Keratinocyte (primary cell): ENCODE measurements around the gene SH2D3C. TPM values are rescaled to one million over a fixed set of nuclear protein-coding genes. Genes with fewer than 3 reads are reported as not detected.

ENCODE experiments used
- DNase-seq: peaks from one replicate; pipeline ENCODE4 v3.0.0-alpha.2; 2011; ENCODE audit warnings: low read depth, missing footprints, low spot score
- FAIRE-seq: peaks from 2 replicates; lab custom pipeline; 2011; peaks lifted over from hg19 to GRCh38; lab: Jason Lieb, UNC
- H2AFZ ChIP-seq: 2 replicates; pipeline ENCODE4 v1.6.0; 2012; ENCODE audit warnings: low read length, control low read depth, inconsistent platforms; ENCODE audit not compliant: control insufficient read depth
- H3K27ac ChIP-seq: 2 replicates; pipeline ENCODE4 v1.5.1; 2011; ENCODE audit warnings: low read length; ENCODE audit not compliant: control insufficient read depth, insufficient read depth
- H3K27me3 ChIP-seq: 3 replicates; pipeline ENCODE4 v1.6.0; 2011; ENCODE audit warnings: low read length; ENCODE audit not compliant: control insufficient read depth, insufficient read depth; ENCODE audit errors: extremely low read depth
- H3K36me3 ChIP-seq, 2 experiments: 2 replicates in 1 of 2; 3 replicates in 1 of 2; pipeline ENCODE4 v1.5.1; 2011; ENCODE audit warnings: low read length in 2 of 2, mild to moderate bottlenecking in 1 of 2; ENCODE audit not compliant: control insufficient read depth in 2 of 2, insufficient read depth in 2 of 2; ENCODE audit errors: extremely low read depth in 1 of 2
- H3K4me1 ChIP-seq: 3 replicates; pipeline ENCODE4 v1.5.1; 2011; ENCODE audit warnings: low read length; ENCODE audit not compliant: control insufficient read depth, insufficient read depth; ENCODE audit errors: extremely low read depth
- H3K4me2 ChIP-seq: 3 replicates; pipeline ENCODE4 v1.6.0; 2011; ENCODE audit warnings: low read depth, low read length; ENCODE audit not compliant: control insufficient read depth, insufficient read depth; ENCODE audit errors: extremely low read depth
- H3K4me3 ChIP-seq, 3 experiments: fragments of 200-600 bp in 1 of 3; sonication (generic) in 1 of 3; 2 replicates in 2 of 3; 3 replicates in 1 of 3; pipeline ENCODE4 v1.5.1; 2011 to 2016; ENCODE audit warnings: low read length in 3 of 3, mild to moderate bottlenecking in 3 of 3, control low read depth in 2 of 3, inconsistent platforms in 1 of 3, low read depth in 1 of 3, mixed read lengths in 1 of 3, mixed run types in 1 of 3, moderate library complexity in 1 of 3; ENCODE audit not compliant: control insufficient read depth in 2 of 3, insufficient read depth in 2 of 3; ENCODE audit errors: extremely low read depth in 1 of 3
- H3K79me2 ChIP-seq: 2 replicates; pipeline ENCODE4 v1.6.0; 2012; ENCODE audit warnings: low read length; ENCODE audit not compliant: control insufficient read depth, insufficient read depth
- H3K9ac ChIP-seq: 3 replicates; pipeline ENCODE4 v1.6.0; 2011; ENCODE audit warnings: low read length; ENCODE audit not compliant: control insufficient read depth, insufficient read depth; ENCODE audit errors: extremely low read depth
- H3K9me1 ChIP-seq: 3 replicates; pipeline ENCODE4 v1.6.0; 2011; ENCODE audit warnings: low read length; ENCODE audit not compliant: control insufficient read depth, insufficient read depth; ENCODE audit errors: extremely low read depth
- H3K9me3 ChIP-seq: 2 replicates; pipeline ENCODE4 v1.5.1; 2012; ENCODE audit warnings: low read depth, low read length; ENCODE audit not compliant: control insufficient read depth
- H4K20me1 ChIP-seq: 3 replicates; pipeline ENCODE4 v1.6.0; 2011; ENCODE audit warnings: low read length; ENCODE audit not compliant: control insufficient read depth, insufficient read depth; ENCODE audit errors: extremely low read depth
- EZH2 ChIP-seq: IDR thresholded peaks from one replicate; pipeline ENCODE4 v1.6.1; 2012; ENCODE audit warnings: inconsistent platforms, mild to moderate bottlenecking, low read length, moderate library complexity
- dilution Hi-C: fragments of 300-500 bp; cut with MboI; formaldehyde crosslinking; loops from one replicate; pipeline ENCODE4 v1.7.0; 2020; ENCODE audit warnings: low sequenced_read_pairs; ENCODE audit not compliant: extremely low pct_ligation_motif_present
- polyA plus RNA-seq, 5 experiments: library from polyadenylated mRNA; depleted of rRNA in 3 of 5; stranded (reverse) in 3 of 5; stranded (forward) in 1 of 5; unstranded in 1 of 5; fragments of >200 nt; gene quantifications; 1 replicate in 1 of 5; 2 replicates in 3 of 5; 3 replicates in 1 of 5; pipeline versions ENCODE4 v1.2.1 to v1.2.3, GENCODE V29; 2011 to 2012; ENCODE audit warnings: missing spikeins in 2 of 5, low read depth in 1 of 5, low replicate concordance in 1 of 5
- TF ChIP-seq, protein P1 (sequence below), 3 experiments: IDR thresholded peaks in 1 of 3; conservative IDR thresholded peaks in 1 of 3; optimal IDR thresholded peaks in 1 of 3; 2 replicates in 2 of 3; 3 replicates in 1 of 3; pipeline versions ENCODE3 to v1.5.1; 2011; ENCODE audit warnings: low read length in 3 of 3, mild to moderate bottlenecking in 3 of 3, moderate library complexity in 2 of 3, control low read depth in 1 of 3, inconsistent platforms in 1 of 3; ENCODE audit not compliant: insufficient read depth in 2 of 3; ENCODE audit errors: extremely low read depth in 1 of 3

The SH2D3C gene
- polyA plus RNA-seq, 1 donor (not counting 4 experiments of a cell fraction or from before 2014, with no cell fraction given), result 0.12 TPM

DNA sequence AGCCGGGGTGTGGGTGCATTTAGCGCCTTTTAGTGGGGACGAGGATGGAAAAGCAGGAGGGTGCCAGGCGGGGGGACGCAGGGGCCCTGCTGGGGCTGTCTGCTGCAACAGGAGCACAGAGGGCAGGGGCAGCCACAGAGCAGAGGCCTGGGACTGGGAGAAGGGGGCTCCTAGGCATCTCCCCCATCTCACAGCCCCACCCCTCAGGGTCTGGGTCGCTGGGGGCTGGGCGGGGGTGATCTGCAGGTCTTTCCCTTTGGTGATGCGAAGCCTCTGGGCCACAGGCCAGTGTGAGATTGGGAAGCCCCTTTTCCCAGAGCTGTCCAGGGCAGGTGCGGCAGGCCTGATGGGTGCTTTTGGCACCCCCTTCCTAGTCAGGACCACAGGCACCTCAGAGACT, 48.2 kb downstream of the SH2D3C start:
- Histone ChIP-seq H3K79me2 (no peaks in the 10 kb centered on the region), H3K36me3 (peaks cover 0 to 3% of the 10 kb centered on the region in 2 experiments), H3K4me2 (no peak overlapping the region), H3K4me3 (no peak overlapping the region), H3K27ac (no peak overlapping the region), H4K20me1 (no peaks in the 10 kb centered on the region), H3K9ac (no peak overlapping the region), H3K27me3 (no peaks in the 10 kb centered on the region), H3K9me1 (no peaks in the 10 kb centered on the region), H3K4me1 (peaks cover 7% of the 10 kb centered on the region), H2AFZ (no peak overlapping the region), H3K9me3 (no peaks in the 10 kb centered on the region)
- dilution Hi-C loops, result no loop called here
- DNase-seq, result no peak
- FAIRE-seq, result no peak
- TF ChIP-seq, protein P1, sequence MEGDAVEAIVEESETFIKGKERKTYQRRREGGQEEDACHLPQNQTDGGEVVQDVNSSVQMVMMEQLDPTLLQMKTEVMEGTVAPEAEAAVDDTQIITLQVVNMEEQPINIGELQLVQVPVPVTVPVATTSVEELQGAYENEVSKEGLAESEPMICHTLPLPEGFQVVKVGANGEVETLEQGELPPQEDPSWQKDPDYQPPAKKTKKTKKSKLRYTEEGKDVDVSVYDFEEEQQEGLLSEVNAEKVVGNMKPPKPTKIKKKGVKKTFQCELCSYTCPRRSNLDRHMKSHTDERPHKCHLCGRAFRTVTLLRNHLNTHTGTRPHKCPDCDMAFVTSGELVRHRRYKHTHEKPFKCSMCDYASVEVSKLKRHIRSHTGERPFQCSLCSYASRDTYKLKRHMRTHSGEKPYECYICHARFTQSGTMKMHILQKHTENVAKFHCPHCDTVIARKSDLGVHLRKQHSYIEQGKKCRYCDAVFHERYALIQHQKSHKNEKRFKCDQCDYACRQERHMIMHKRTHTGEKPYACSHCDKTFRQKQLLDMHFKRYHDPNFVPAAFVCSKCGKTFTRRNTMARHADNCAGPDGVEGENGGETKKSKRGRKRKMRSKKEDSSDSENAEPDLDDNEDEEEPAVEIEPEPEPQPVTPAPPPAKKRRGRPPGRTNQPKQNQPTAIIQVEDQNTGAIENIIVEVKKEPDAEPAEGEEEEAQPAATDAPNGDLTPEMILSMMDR (optimal IDR thresholded peaks at IDR 0.05 in 1 of 3, IDR thresholded peaks at IDR 0.05 in 1 of 3, conservative IDR thresholded peaks at IDR 0.05 in 1 of 3; ENCODE audit: extremely low read depth in 1 of 3, insufficient read depth in 2 of 3, low read length in 3 of 3), result no peak
- no peak for TF ChIP-seq EZH2

DNA sequence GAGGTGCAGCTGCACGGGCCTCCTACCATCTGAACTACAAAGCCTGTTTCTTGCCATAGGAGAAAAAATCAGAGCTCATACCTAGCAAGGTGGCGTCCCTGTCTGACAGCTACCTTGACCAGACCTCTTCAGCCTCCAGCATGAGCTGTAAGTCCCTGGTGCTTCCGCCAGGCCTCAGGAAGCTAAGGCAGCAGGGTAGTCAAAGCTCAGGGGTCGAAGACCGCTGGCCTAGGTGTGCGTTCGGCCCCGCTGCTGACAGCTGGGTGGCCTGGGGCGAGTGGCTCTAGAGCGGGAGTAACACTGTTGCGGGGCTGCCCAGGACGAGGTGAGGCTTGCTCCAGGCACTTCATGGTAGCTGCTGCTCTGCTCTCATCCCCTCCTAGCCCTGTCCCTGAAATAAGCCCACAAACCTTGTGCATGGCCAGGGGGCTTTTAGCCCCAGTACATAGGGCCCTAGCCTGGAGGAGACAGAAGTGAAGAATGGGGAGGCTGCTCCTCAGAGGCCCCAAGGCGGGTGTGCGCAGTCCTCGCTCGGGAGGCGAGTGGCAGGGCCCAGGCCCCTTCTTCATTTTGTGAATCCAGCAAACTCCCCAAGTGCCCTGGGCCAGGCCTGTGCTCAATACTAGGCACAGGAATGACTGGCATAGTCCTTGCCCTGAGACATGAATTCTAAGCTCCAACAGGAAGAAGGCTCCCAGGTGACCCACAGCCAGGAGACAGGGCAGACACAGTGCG, 48.8 kb downstream of the SH2D3C start:
- Histone ChIP-seq H3K9me3 (no peaks in the 10 kb centered on the region), H2AFZ (no peak overlapping the region), H3K27me3 (no peaks in the 10 kb centered on the region), H3K9ac (no peak overlapping the region), H3K4me2 (no peak overlapping the region), H3K4me3 (no peak overlapping the region), H3K9me1 (no peaks in the 10 kb centered on the region), H3K79me2 (no peaks in the 10 kb centered on the region), H3K4me1 (peaks cover 7% of the 10 kb centered on the region), H4K20me1 (no peaks in the 10 kb centered on the region), H3K36me3 (peaks cover 0 to 3% of the 10 kb centered on the region in 2 experiments), H3K27ac (no peak overlapping the region)
- FAIRE-seq (no peak), DNase-seq (no peak)
- dilution Hi-C loops, result no loop called here
- TF ChIP-seq, protein P1 (optimal IDR thresholded peaks at IDR 0.05 in 1 of 3, IDR thresholded peaks at IDR 0.05 in 1 of 3, conservative IDR thresholded peaks at IDR 0.05 in 1 of 3; ENCODE audit: extremely low read depth in 1 of 3, insufficient read depth in 2 of 3, low read length in 3 of 3), result no peak
- TF ChIP-seq EZH2, result no peak
